IPS-15b (cell line): ENCODE results near the gene COASY.
A peak's percentile ranks its signal among the peaks of the same experiment; 100 is the strongest.
"Not testable (repeated sequence)": the region's sequence is repeated elsewhere in the genome, so short reads cannot be mapped to it uniquely, and the experiment has no call there.

ENCODE experiments used
- H3K27me3 ChIP-seq: one replicate; pipeline ENCODE4 v1.6.1; 2013; ENCODE audit warnings: low read length; ENCODE audit not compliant: control insufficient read depth, insufficient read depth
- H3K36me3 ChIP-seq: one replicate; pipeline ENCODE4 v1.6.1; 2013; ENCODE audit warnings: low read length; ENCODE audit not compliant: control insufficient read depth, insufficient read depth
- H3K4me1 ChIP-seq: one replicate; pipeline ENCODE4 v1.6.1; 2013; ENCODE audit warnings: mild to moderate bottlenecking, low read length; ENCODE audit not compliant: control insufficient read depth, insufficient read depth
- H3K4me3 ChIP-seq: one replicate; pipeline ENCODE4 v1.5.1; 2013; ENCODE audit warnings: low read depth, low read length
- H3K9ac ChIP-seq: one replicate; pipeline ENCODE4 v1.6.1; 2013; ENCODE audit warnings: low read depth, mild to moderate bottlenecking, low read length
- H3K9me3 ChIP-seq: one replicate; pipeline ENCODE4 v1.6.1; 2013; ENCODE audit warnings: mild to moderate bottlenecking, low read length; ENCODE audit not compliant: control insufficient read depth, insufficient read depth

COASY gene

GRCh38 chr17:42609814-42610801, 48.2 kb downstream of the COASY start:
- peak overlapping the region; percentile 100 for H3K4me3 ChIP-seq
- not testable (repeated sequence) for H3K4me1 ChIP-seq

GRCh38 chr17:42612013-42612412, 50.1 kb downstream of the COASY start:
- H3K36me3 ChIP-seq = peaks cover 38% of the 10 kb centered on the region
- H3K4me1 ChIP-seq = peaks cover 2% of the 10 kb centered on the region
- H3K27me3 ChIP-seq = no peaks in the 10 kb centered on the region
- no peak overlapping the region for H3K9ac ChIP-seq
- no peak overlapping the region for H3K4me3 ChIP-seq
- no peaks in the 10 kb centered on the region for H3K9me3 ChIP-seq

More at GRCh38 chr17:42609814-42610801, 48.2 kb downstream of the COASY start:
- not testable (repeated sequence) for H3K27me3 ChIP-seq, H3K9me3 ChIP-seq
- peaks cover 29% of the 10 kb centered on the region for H3K36me3 ChIP-seq
- H3K9ac ChIP-seq = peak overlapping the region; percentile 92

GRCh38 chr17:42613699-42614295, 51.8 kb downstream of the COASY start:
- Histone ChIP-seq H3K4me3 (no peak overlapping the region), H3K4me1 (peaks cover 4% of the 10 kb centered on the region), H3K36me3 (peaks cover 38% of the 10 kb centered on the region), H3K9me3 (no peaks in the 10 kb centered on the region), H3K9ac (no peak overlapping the region), H3K27me3 (no peaks in the 10 kb centered on the region)
